Measurements from ENCODE around the gene PDE3A. TPM values are rescaled to one million over a fixed set of nuclear protein-coding genes. Genes with fewer than 3 reads are reported as not detected.

Gene PDE3A
- total RNA-seq, 5 donors from 2014 or later (not counting 1 experiment from before 2014, with no cell fraction given), result 0.03 to 0.10 (median 0.09) TPM; not detected in 2

DNA sequence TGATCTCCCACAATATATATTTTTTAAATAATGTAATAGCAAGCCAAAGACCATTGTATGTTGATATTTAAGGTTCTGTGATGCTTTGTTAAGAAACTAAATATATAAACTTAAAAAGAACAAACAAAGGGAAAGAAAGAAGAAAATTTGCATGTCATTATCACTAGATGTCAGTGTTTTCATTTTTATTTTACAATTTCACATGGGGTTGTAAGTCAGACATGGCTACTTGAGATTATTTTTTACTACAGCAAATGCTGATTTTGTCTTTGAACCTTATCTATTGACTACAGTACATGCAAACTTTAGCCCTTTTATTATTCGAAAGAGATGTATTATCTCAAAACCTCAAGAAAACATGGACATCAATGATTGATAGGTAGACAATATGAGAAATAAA is 362.9 kb downstream of the PDE3A start:
- POLR2A ChIA-PET, result no interaction called here
- no peak overlapping the region for H3K4me3 ChIP-seq (ENCODE audit: control insufficient read depth in 1 of 2, extremely low read depth in 1 of 2, low read length in 1 of 2)
- ATAC-seq (replicated peaks in 1 of 4) (no peak), DNase-seq (no peak)
- no peaks in the 10 kb centered on the region for H3K36me3 ChIP-seq (ENCODE audit: control insufficient read depth in 2 of 2, extremely low read depth in 1 of 2, insufficient read depth in 1 of 2, low read length in 1 of 2)
- H3K4me1 ChIP-seq (ENCODE audit: control insufficient read depth in 1 of 2, extremely low read depth in 1 of 2, insufficient read depth in 2 of 2, low read length in 2 of 2), result no peaks in the 10 kb centered on the region
- no CpG with 5 or more reads among the region's 1 CpG for WGBS (ENCODE audit: insufficient coverage)
- H3K9me3 ChIP-seq, result no peaks in the 10 kb centered on the region
- Mint-ChIP-seq H3K27ac (no peak overlapping the region), H3K36me3 (no peaks in the 10 kb centered on the region), H3K9me3 (peaks cover 0 to 10% (median 0%) of the 10 kb centered on the region in 3 donors), H3K4me3 (no peak overlapping the region), H3K27me3 (no peaks in the 10 kb centered on the region), H3K4me1 (no peaks in the 10 kb centered on the region)
- H3K27me3 ChIP-seq (replicated peaks in 1 of 2; ENCODE audit: control insufficient read depth in 2 of 2, extremely low read depth in 1 of 2, insufficient read depth in 2 of 2, low read length in 1 of 2), result no peaks in the 10 kb centered on the region
- CTCF ChIA-PET, result no interaction called here
- no peak overlapping the region for H3K27ac ChIP-seq (ENCODE audit: low read length)
